Rectal smooth muscle tissue (tissue), 1 donor: ENCODE measurements around the gene PRKCZ.

Source experiments
- H3K27ac ChIP-seq: one replicate; pipeline ENCODE4 v1.7.0; 2013; ENCODE audit warnings: low read depth, low read length, inconsistent platforms
- H3K27me3 ChIP-seq: one replicate; pipeline ENCODE4 v1.7.0; 2013; ENCODE audit warnings: low read length; ENCODE audit not compliant: control insufficient read depth, insufficient read depth
- H3K36me3 ChIP-seq: one replicate; pipeline ENCODE4 v1.7.0; 2013; ENCODE audit warnings: low read length; ENCODE audit not compliant: control insufficient read depth, insufficient read depth
- H3K4me1 ChIP-seq: one replicate; pipeline ENCODE4 v1.7.0; 2013; ENCODE audit warnings: low read length; ENCODE audit not compliant: control insufficient read depth, insufficient read depth
- H3K4me3 ChIP-seq: one replicate; pipeline ENCODE4 v1.7.0; 2013; ENCODE audit warnings: low read length
- H3K9ac ChIP-seq: one replicate; pipeline ENCODE4 v1.7.0; 2013; ENCODE audit warnings: low read length

Gene PRKCZ

DNA sequence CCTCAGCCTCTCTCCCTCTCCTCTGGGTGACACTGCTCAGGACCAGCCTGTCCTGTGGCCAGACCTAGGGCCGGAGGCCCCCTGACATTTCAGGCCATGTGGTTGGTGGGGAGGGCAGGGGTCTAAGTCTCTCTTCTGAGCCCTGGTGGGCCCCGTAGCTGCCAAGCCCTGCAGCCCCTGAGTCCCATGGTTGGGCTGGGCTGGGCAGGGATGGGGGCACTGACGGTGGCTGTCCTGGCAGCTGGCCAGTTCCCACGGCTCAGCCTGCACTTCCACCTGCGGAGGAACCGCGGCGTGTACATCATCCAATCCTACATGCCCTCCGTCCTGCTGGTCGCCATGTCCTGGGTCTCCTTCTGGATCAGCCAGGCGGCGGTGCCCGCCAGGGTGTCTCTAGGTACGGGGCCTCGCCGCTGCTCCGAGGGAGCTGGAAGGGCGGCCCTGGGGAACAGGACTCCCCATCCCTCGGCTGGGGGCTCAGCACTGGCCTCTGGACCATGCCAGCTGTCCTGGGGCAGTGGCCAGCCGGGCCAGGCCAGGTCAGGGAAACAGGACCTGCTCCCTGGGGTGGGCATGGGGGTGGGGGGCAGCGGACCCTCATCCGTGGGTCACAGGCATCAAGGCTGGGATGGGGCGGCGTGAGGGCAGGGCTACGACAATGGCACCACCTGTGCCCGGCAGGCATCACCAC is 21.2 kb upstream of the PRKCZ start:
- Histone ChIP-seq H3K27me3 (peaks cover 3% of the 10 kb centered on the region), H3K4me1 (peaks cover 3% of the 10 kb centered on the region), H3K4me3 (no peak overlapping the region), H3K27ac (no peak overlapping the region), H3K36me3 (no peaks in the 10 kb centered on the region), H3K9ac (no peak overlapping the region)

DNA sequence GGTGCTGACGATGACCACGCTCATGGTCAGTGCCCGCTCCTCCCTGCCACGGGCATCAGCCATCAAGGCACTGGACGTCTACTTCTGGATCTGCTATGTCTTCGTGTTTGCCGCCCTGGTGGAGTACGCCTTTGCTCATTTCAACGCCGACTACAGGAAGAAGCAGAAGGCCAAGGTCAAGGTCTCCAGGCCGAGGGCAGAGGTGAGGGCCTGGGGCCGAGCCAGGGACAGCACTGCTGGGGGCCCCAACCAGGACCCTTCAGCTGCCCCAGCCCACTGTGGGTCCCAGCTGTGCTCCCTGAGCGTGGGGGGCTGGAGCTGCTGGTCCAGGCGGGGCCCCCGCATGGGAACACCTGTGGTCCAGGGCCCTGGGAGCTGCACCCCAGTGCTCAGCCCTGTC is 20.6 kb upstream of the PRKCZ start:
- Histone ChIP-seq H3K27ac (no peak overlapping the region), H3K4me1 (peaks cover 3% of the 10 kb centered on the region), H3K27me3 (peaks cover 3% of the 10 kb centered on the region)

DNA sequence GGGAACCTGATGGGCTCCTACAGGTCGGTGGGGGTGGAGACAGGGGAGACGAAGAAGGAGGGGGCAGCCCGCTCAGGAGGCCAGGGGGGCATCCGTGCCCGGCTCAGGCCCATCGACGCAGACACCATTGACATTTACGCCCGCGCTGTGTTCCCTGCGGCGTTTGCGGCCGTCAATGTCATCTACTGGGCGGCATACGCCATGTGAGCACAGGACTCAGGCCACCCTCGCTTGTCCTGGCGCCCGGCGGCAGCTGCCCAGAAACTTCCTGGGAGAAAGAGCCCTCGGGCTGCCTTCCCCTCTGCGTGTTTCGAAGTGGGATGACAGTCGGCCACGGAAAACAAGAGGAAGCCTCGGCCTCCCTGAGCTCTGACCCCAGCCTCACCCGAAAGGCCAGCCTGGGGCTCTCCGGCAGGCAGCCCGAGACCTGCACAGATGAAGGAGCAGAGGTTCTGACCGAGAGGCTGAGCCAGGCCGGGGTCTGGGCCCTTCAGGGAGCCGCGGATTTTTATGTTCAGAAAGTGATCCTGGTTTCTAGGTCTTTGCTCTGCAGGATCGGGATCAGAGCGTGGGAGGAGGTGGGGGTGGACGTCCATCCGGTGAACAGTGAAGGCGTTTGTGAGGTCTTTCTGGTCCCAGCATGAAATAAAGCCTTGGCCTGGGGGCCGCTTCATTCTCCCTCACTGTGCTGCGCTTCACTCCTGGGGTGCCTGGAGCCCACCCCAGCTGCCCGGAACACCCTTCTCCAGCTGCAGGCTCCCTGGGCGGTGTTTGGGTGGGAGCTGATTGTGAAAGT is 19.9 kb upstream of the PRKCZ start:
- Histone ChIP-seq H3K36me3 (no peaks in the 10 kb centered on the region), H3K9ac (no peak overlapping the region), H3K4me1 (peaks cover 2% of the 10 kb centered on the region), H3K27ac (no peak overlapping the region), H3K4me3 (no peak overlapping the region), H3K27me3 (peaks cover 3% of the 10 kb centered on the region)

More for the DNA sequence above, 20.6 kb upstream of the PRKCZ start:
- Histone ChIP-seq H3K9ac (no peak overlapping the region), H3K36me3 (no peaks in the 10 kb centered on the region), H3K4me3 (no peak overlapping the region)

DNA sequence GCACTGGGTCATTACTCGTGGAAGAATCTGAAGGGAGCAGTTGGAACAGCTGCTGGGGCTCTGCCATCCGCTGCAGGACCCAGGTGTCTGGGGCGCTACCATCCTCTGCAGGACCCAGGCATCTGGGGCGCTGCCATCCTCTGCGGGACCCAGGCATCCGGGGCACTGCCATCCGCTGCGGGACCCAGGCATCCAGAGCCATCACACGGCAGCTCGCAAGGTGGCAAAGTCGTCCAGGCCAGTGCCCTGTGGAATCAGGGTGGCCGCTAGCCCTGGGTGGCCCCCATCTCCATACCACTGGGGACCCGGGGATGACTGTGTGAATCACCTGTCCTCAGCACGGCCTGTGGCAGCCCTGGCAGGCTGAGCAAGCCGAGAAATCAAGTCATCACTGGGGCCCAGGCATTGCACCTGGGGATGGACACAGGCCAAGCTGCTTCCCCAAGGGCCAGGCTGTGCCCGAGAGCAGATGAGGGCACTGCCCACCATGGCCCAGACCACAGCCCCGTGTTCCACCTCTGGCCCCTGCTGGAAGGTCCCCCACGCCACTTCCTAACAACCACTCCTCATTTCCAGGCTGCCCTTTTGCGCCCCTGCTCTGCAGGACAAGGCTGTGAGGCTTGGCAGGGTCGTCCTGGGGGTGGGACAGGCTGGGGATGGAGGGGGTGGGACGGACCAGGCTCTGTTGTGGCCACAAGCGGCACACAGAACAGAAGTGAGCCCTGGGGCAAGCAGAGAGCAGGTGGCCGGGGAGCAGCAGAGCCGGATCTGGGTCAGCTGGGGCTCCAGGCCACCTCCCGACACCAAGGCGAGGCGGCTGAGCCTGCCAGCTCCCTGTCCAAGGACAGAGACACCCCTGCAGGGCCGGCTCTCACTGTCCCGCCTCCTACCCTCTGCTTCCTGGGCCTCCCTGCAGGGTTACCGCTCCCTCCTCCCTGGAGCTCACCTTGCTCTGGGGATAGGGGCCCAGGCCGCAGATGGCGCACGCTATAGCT is 18.4 kb upstream of the PRKCZ start:
- Histone ChIP-seq H3K9ac (no peak overlapping the region), H3K36me3 (no peaks in the 10 kb centered on the region), H3K27ac (no peak overlapping the region), H3K4me3 (no peak overlapping the region), H3K4me1 (no peaks in the 10 kb centered on the region), H3K27me3 (peaks cover 3% of the 10 kb centered on the region)

DNA sequence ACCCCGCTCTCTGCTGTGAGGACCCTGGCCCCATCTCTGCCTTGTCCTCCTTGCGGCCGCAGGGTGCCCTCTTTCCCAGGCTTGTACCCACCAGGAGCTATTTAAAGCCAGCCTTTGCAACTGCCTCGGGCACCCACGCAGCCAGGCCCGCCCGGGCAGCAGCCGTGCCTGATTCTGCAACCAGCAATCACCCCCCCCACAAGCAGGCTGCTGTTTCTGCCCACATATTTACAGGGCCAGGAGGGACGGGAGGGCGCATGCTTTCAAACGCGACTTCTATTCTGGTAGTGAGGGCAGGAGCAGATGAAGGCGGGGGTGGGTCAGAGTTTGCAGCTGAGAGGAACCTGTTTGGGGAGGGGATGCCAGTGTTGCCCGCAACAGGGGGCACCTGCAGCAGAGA is 17.5 kb upstream of the PRKCZ start:
- Histone ChIP-seq H3K4me3 (no peak overlapping the region), H3K36me3 (no peaks in the 10 kb centered on the region), H3K27ac (no peak overlapping the region), H3K27me3 (peaks cover 3% of the 10 kb centered on the region), H3K9ac (no peak overlapping the region), H3K4me1 (no peaks in the 10 kb centered on the region)

DNA sequence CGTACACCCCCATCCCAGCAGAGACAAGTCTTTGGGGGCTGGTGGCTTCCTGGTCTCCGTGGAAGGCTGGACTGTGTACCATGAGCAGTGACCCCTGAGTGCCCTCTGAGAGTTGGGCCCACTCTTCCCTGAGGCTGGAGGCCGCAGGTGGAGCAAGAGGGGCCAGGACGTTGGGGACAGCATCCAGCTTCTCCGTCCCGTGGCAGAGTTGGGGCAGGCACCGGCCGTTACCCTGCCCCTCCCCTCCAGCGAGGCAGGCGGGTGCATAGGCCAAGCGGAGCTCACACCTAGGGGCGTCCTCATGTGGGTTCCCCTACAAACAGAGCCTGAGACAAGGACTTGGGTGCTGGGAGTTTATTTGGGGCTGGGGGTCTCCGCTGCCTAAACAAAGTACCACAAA is 17.0 kb upstream of the PRKCZ start:
- no peaks in the 10 kb centered on the region for H3K4me1 ChIP-seq
- H3K9ac ChIP-seq = no peak overlapping the region
- H3K36me3 ChIP-seq = no peaks in the 10 kb centered on the region
- no peak overlapping the region for H3K4me3 ChIP-seq
- peaks cover 3% of the 10 kb centered on the region for H3K27me3 ChIP-seq
- H3K27ac ChIP-seq = no peak overlapping the region

DNA sequence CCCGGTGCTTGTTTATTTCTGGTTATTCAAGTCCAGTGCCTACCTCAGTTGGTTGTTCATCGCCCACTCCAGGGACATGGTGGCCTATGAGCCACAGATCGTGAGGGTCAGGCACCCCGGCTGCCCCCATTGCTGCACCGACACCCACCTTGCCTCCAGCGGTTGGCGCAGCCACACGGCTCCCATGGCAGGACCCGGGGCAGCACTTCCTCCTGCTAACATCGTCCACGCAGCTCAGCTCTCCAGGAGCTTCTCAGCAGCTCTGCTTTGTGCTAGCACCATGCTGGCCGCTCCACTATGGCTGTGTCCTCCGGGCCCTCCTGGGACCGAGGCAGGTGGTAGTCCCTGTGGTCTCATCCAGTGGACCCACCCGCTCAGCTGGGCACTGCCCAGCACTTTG is 13.9 kb upstream of the PRKCZ start:
- H3K4me3 ChIP-seq = no peak overlapping the region
- H3K27me3 ChIP-seq = no peaks in the 10 kb centered on the region
- no peak overlapping the region for H3K27ac ChIP-seq
- no peaks in the 10 kb centered on the region for H3K36me3 ChIP-seq
- H3K4me1 ChIP-seq = no peaks in the 10 kb centered on the region
- H3K9ac ChIP-seq = no peak overlapping the region

DNA sequence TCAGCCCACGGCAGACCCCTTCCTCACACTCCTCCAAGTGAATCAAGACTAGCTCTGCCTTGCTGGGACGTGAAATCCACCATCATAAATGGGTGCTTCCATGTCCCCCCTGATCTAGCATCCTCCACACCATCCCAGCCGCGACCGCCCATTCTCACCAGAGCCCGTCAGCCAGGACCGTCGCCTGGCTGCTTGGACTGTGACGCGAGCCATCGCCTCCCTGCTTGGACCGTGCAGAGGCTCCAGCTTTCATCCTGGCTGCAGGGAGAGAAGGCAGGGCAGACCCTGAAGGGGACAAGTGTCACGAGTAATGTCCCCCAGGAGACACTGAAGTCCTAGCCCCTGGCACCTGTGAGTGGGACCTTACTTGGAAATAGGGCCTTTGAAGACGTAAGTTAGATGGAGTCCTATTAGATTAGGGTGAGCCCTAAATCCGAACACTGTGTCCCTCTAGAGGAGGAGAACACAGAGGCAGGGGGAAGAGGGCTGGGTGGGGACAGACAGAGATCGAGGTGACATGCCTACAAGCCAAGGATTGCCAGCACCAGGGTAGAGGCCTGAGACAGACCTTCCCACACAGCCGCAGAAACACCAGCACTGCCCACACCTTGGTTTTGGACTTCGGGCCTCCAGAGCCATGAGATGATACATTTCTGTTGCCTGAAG is 12.8 kb upstream of the PRKCZ start:
- H3K27me3 ChIP-seq = no peaks in the 10 kb centered on the region
- H3K4me1 ChIP-seq = no peaks in the 10 kb centered on the region
- H3K4me3 ChIP-seq = no peak overlapping the region
- H3K27ac ChIP-seq = no peak overlapping the region
- H3K36me3 ChIP-seq = no peaks in the 10 kb centered on the region
- no peak overlapping the region for H3K9ac ChIP-seq

DNA sequence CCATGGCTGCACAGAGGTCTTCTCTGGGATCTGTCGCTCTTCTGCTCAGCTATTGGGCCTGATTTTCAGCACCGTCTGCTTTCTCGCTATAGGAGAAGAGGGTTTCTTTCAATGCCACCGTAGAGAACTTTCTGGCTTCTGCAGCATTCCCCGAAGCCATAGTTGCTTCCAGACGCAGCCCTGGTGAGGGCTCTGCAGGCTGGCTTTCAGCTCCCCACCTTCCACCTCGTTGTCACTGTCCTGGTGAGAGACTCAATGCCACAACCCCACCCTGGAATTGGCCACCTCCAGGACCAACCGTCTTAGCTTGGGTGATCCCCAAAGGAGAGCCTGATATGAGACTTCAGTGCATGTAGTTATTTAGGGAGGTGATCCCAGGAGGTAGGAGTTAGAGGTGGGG is 12.0 kb upstream of the PRKCZ start:
- Histone ChIP-seq H3K27ac (no peak overlapping the region), H3K9ac (no peak overlapping the region), H3K4me3 (no peak overlapping the region), H3K27me3 (no peaks in the 10 kb centered on the region), H3K4me1 (no peaks in the 10 kb centered on the region), H3K36me3 (no peaks in the 10 kb centered on the region)

DNA sequence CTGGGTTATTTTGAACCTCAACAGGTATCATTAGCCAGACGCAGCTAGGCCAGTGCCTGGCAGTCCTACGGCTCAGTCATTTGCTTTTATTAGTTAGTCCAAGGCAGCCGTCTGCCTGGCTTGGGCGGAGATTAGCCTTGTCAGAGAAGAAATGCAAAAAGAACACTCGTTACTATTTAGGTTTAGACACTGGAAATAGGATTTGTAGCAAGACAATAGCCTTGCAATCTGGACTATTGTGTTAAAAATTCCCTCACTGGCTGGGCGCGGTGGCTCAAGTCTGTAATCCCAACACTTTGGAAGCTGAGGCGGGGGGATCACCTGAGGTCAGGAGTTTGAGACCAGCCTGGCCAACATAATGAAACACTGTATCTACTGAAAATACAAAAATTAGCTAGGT is 11.0 kb upstream of the PRKCZ start:
- Histone ChIP-seq H3K4me1 (no peaks in the 10 kb centered on the region), H3K27ac (no peak overlapping the region), H3K27me3 (no peaks in the 10 kb centered on the region), H3K9ac (no peak overlapping the region), H3K4me3 (no peak overlapping the region), H3K36me3 (no peaks in the 10 kb centered on the region)

DNA sequence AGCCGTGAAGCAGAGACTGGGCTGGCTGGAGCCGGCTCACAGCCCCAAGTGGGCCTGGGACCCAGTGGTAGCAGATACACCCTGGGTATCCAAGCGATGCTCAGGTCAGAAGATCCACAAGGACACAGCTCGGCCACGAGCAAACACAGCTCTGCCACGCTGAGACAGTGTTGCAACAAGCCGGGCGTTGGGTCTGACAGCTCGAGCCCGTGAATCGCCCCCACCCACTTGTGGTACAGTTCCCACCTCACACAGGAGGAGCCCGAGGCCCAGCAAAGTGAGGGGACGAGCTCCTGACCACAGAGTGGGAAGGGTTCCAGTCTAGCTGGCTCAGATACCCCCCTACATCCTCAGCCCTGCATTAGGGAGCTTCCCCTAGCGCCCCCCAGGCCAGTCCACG is 8.9 kb upstream of the PRKCZ start:
- no peak overlapping the region for H3K4me3 ChIP-seq
- no peak overlapping the region for H3K9ac ChIP-seq
- no peaks in the 10 kb centered on the region for H3K4me1 ChIP-seq
- H3K27ac ChIP-seq = no peak overlapping the region
- H3K36me3 ChIP-seq = no peaks in the 10 kb centered on the region
- H3K27me3 ChIP-seq = peaks cover 6% of the 10 kb centered on the region

DNA sequence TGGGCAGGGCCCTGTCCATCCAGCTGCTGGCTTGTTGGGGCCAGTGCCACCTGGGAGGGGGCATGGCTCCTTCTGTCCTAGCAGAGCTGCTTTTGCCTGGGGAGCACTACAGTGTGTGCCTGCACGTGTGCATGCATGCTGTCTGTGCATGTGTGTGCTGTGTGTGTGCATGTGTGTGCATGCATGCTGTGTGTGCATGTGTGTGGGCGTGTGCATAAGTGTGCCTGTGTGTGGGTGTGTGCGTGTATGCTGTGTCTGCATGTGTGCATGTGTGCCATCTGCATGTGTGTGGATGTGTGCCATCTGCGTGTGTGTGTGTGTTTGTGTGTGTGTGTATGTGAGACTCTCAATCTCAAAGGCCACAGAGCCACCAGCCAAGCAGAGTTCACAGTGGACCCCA is 8.3 kb upstream of the PRKCZ start:
- no peak overlapping the region for H3K4me3 ChIP-seq
- H3K4me1 ChIP-seq = no peaks in the 10 kb centered on the region
- no peak overlapping the region for H3K27ac ChIP-seq
- peaks cover 7% of the 10 kb centered on the region for H3K27me3 ChIP-seq
- H3K9ac ChIP-seq = no peak overlapping the region
- no peaks in the 10 kb centered on the region for H3K36me3 ChIP-seq
